CD4-positive, alpha-beta memory T cell (primary cell): Measurements from ENCODE around the gene GRID1. TPM values are rescaled to one million over a fixed set of nuclear protein-coding genes. Genes with fewer than 3 reads are reported as not detected.
"Not testable (repeated sequence)": the region's sequence is repeated elsewhere in the genome, so short reads cannot be mapped to it uniquely, and the experiment has no call there.

ENCODE experiments used
- CTCF ChIA-PET: fragments of 350-600 bp; sonication (Branson Sonifier 250); formaldehyde crosslinking; loops from one replicate; lab custom pipeline; 2021; ENCODE audit warnings: inconsistent platforms; ENCODE audit not compliant: partially characterized antibody; lab: Charles Lee
- POLR2A ChIA-PET: fragments of 350-600 bp; sonication (Branson Sonifier 250); formaldehyde crosslinking; loops from one replicate; lab custom pipeline; 2021; ENCODE audit not compliant: partially characterized antibody; lab: Charles Lee
- DNase-seq, 5 donors: peaks; one replicate each; pipeline versions ENCODE4 v3.0.0 to v3.0.0-alpha.2; 2020 to 2022; ENCODE audit warnings: mixed read lengths in 1 of 5
- H3K27ac ChIP-seq: one replicate; pipeline ENCODE4 v1.7.0; 2013; ENCODE audit warnings: low read depth, low read length
- H3K27me3 ChIP-seq: 2 replicates; pipeline ENCODE4 v1.7.0; 2013; ENCODE audit warnings: mild to moderate bottlenecking, low read length, moderate library complexity; ENCODE audit not compliant: insufficient read depth
- H3K36me3 ChIP-seq: 2 replicates; pipeline ENCODE4 v1.7.0; 2013; ENCODE audit warnings: mild to moderate bottlenecking, low read length, moderate library complexity; ENCODE audit not compliant: insufficient read depth
- H3K4me1 ChIP-seq: 2 replicates; pipeline ENCODE4 v1.7.0; 2013; ENCODE audit warnings: mild to moderate bottlenecking, low read length, moderate library complexity; ENCODE audit not compliant: insufficient read depth
- H3K4me3 ChIP-seq, 2 donors: one replicate each; pipeline ENCODE4 v1.7.0; 2013; ENCODE audit warnings: low read length in 2 of 2, mild to moderate bottlenecking in 1 of 2
- H3K9me3 ChIP-seq, 2 donors: one replicate each; pipeline ENCODE4 v1.7.0; 2013; ENCODE audit warnings: low read length in 2 of 2, control low read depth in 1 of 2; ENCODE audit not compliant: control insufficient read depth in 1 of 2
- H3K27ac Mint-ChIP-seq, 7 donors: one replicate each; pipeline ENCODE4 v1.8.0; 2020 to 2021; ENCODE audit warnings: mixed read lengths in 7 of 7, mild to moderate bottlenecking in 6 of 7, inconsistent platforms in 3 of 7, moderate library complexity in 3 of 7
- H3K27me3 Mint-ChIP-seq, 2 donors: one replicate each; pipeline ENCODE4 v1.8.0; 2020 to 2021; ENCODE audit warnings: mixed read lengths in 2 of 2
- H3K36me3 Mint-ChIP-seq, 2 donors: one replicate each; pipeline ENCODE4 v1.8.0; 2020 to 2021; ENCODE audit warnings: mixed read lengths in 2 of 2, inconsistent platforms in 1 of 2, mild to moderate bottlenecking in 1 of 2
- H3K4me1 Mint-ChIP-seq, 4 donors: one replicate each; pipeline ENCODE4 v1.8.0; 2020 to 2021; ENCODE audit warnings: mixed read lengths in 4 of 4, mild to moderate bottlenecking in 1 of 4
- H3K4me3 Mint-ChIP-seq, 8 donors: one replicate each; pipeline ENCODE4 v1.8.0; 2020 to 2021; ENCODE audit warnings: mixed read lengths in 8 of 8, mild to moderate bottlenecking in 7 of 8, moderate library complexity in 6 of 8, inconsistent platforms in 3 of 8
- H3K9me3 Mint-ChIP-seq, 8 donors: one replicate each; pipeline ENCODE4 v1.8.0; 2020 to 2021; ENCODE audit warnings: mixed read lengths in 8 of 8, mild to moderate bottlenecking in 5 of 8, inconsistent platforms in 3 of 8, moderate library complexity in 1 of 8
- intact Hi-C: fragments of 100-400 bp; cut with micrococcal nuclease; formaldehyde crosslinking; loops from one replicate; pipeline ENCODE4 v1.15.1; 2023
- polyA plus RNA-seq, 2 donors: library from polyadenylated mRNA; unstranded; fragments of 300-500 nt; fragmentation: Illumina TruSeq; gene quantifications; one replicate each; pipeline ENCODE4 v1.2.3, GENCODE V29; 2021
- total RNA-seq, 2 experiments: library from RNA; stranded (reverse); gene quantifications; one replicate each; pipeline ENCODE4 v1.2.3, GENCODE V29; 2021

The GRID1 gene
- total and polyA plus RNA-seq, 4 experiments from 2014 or later: not detected

- H3K27ac Mint-ChIP-seq, CTCF ChIA-PET, H3K27me3 Mint-ChIP-seq, H3K4me3 ChIP-seq, H3K4me3 Mint-ChIP-seq, POLR2A ChIA-PET, H3K4me1 Mint-ChIP-seq, H3K9me3 ChIP-seq, H3K27me3 ChIP-seq, H3K36me3 Mint-ChIP-seq, H3K27ac ChIP-seq, H3K36me3 ChIP-seq, H3K4me1 ChIP-seq, intact Hi-C loops, DNase-seq: not testable (repeated sequence)
- peaks cover 0 to 12% (median 3%) of the 10 kb centered on the region in 8 donors for H3K9me3 Mint-ChIP-seq
Observed at GRCh38 chr10:86238089-86238488, 128.5 kb downstream of the GRID1 start.

GRCh38 chr10:86234541-86235270 lies 131.9 kb downstream of the GRID1 start:
- Histone ChIP-seq H3K4me1 (no peaks in the 10 kb centered on the region), H3K27me3 (no peaks in the 10 kb centered on the region), H3K4me3 (no peak overlapping the region), H3K9me3 (no peaks in the 10 kb centered on the region), H3K27ac (no peak overlapping the region), H3K36me3 (no peaks in the 10 kb centered on the region)
- Mint-ChIP-seq H3K27me3 (peaks cover 4 to 7% of the 10 kb centered on the region in 2 donors), H3K36me3 (no peaks in the 10 kb centered on the region), H3K4me1 (no peaks in the 10 kb centered on the region), H3K27ac (no peak overlapping the region), H3K4me3 (no peak overlapping the region), H3K9me3 (peaks cover 0 to 12% (median 3%) of the 10 kb centered on the region in 8 donors)
- ChIA-PET POLR2A (no interaction called here), CTCF (no interaction called here)
- no peak for DNase-seq
- intact Hi-C loops: no loop called here

DNA sequence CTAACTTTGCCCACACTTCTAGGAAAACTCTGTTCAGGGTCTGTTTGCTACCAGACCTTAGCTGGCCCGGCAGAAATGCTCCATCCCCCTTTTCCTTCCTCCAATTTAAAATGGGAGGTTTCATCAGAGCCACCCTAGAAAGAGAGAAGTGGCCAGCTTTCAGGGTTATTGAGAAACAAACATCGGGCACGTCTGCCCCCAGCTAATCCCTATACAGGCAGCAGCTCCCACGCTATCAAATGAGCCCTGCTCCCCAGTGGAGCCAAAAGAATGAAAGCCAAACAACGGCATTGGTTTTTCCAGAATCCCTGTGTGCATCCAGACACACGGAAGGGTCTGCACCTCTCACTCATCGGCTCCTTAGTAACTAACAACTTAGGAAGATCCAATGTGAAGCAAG lies 132.5 kb downstream of the GRID1 start:
- no peak overlapping the region for H3K27ac ChIP-seq
- intact Hi-C loops: no loop called here
- H3K36me3 ChIP-seq: no peaks in the 10 kb centered on the region
- Mint-ChIP-seq H3K36me3 (no peaks in the 10 kb centered on the region), H3K4me3 (no peak overlapping the region), H3K27ac (no peak overlapping the region), H3K4me1 (no peaks in the 10 kb centered on the region), H3K27me3 (peaks cover 4 to 7% of the 10 kb centered on the region in 2 donors), H3K9me3 (peaks cover 0 to 12% (median 3%) of the 10 kb centered on the region in 8 donors)
- ChIA-PET POLR2A (no interaction called here), CTCF (no interaction called here)
- no peaks in the 10 kb centered on the region for H3K4me1 ChIP-seq
- no peak for DNase-seq
- H3K4me3 ChIP-seq: no peak overlapping the region
- H3K9me3 ChIP-seq: no peaks in the 10 kb centered on the region
- H3K27me3 ChIP-seq: no peaks in the 10 kb centered on the region

DNA sequence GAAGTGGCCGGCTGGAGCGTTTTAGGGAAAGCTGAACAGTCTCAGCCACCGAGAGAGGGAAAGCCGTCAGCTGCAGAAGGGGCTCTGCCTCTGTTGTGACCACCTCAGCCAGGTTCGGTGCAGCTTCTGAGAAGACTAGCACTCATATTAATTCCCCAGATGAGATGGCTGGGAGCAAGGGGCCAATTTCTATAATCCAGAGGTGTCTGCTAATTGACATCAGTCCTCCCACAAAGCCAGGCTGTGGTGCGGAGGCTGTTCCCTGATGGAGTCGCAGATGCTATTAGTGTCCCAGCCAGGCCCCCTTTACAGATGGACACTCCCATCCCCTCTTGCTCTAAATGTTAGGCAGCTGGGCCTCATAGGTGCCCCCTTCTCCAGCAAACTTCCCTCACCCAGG lies 133.5 kb downstream of the GRID1 start:
- no peaks in the 10 kb centered on the region for H3K27me3 ChIP-seq
- H3K36me3 ChIP-seq: no peaks in the 10 kb centered on the region
- Mint-ChIP-seq H3K36me3 (no peaks in the 10 kb centered on the region), H3K4me1 (no peaks in the 10 kb centered on the region), H3K27me3 (peaks cover 4 to 7% of the 10 kb centered on the region in 2 donors), H3K27ac (no peak overlapping the region), H3K4me3 (no peak overlapping the region), H3K9me3 (peaks cover 0 to 12% (median 3%) of the 10 kb centered on the region in 8 donors)
- POLR2A ChIA-PET: no interaction called here
- no peak overlapping the region for H3K4me3 ChIP-seq
- intact Hi-C loops: no loop called here
- H3K4me1 ChIP-seq: no peaks in the 10 kb centered on the region
- H3K27ac ChIP-seq: no peak overlapping the region
- no peaks in the 10 kb centered on the region for H3K9me3 ChIP-seq
- CTCF ChIA-PET: no interaction called here
- DNase-seq: no peak

DNA sequence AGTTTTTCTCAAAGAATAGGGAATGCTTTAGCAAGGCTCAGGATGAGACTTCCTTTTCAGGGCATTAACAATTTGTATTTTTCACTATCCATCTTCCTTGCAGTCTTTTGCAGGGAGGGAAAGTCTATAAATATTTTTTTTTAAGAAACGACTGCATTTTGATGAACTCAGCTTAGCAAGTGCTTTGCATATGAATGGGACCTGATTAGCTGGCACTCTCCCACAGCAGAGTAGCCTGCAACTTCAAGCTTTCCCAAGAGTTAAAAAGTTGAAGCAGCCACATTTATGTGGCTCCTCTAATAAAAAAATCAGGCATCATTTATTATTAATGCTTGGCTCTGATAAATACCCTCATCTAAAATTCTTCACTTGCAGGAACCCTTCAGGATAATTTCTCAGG lies 134.0 kb downstream of the GRID1 start:
- peaks cover 0 to 10% (median 2%) of the 10 kb centered on the region in 8 donors for H3K9me3 Mint-ChIP-seq
- no peaks in the 10 kb centered on the region for H3K4me1 ChIP-seq
- H3K27ac ChIP-seq: no peak overlapping the region
- DNase-seq: no peak
- H3K36me3 ChIP-seq: no peaks in the 10 kb centered on the region
- no peaks in the 10 kb centered on the region for H3K27me3 ChIP-seq
- H3K27me3 Mint-ChIP-seq: peaks cover 4 to 7% of the 10 kb centered on the region in 2 donors
- H3K27ac Mint-ChIP-seq: no peak overlapping the region
- no peaks in the 10 kb centered on the region for H3K9me3 ChIP-seq
- H3K36me3 Mint-ChIP-seq: no peaks in the 10 kb centered on the region
- POLR2A ChIA-PET: no interaction called here
- CTCF ChIA-PET: no interaction called here
- no peak overlapping the region for H3K4me3 Mint-ChIP-seq
- no peak overlapping the region for H3K4me3 ChIP-seq
- no peaks in the 10 kb centered on the region for H3K4me1 Mint-ChIP-seq
- intact Hi-C loops: no loop called here

- CTCF ChIA-PET: no interaction called here
- H3K4me1 Mint-ChIP-seq: no peaks in the 10 kb centered on the region
- POLR2A ChIA-PET: no interaction called here
- Histone ChIP-seq H3K27me3 (no peaks in the 10 kb centered on the region), H3K4me3 (no peak overlapping the region), H3K36me3 (no peaks in the 10 kb centered on the region), H3K9me3 (no peaks in the 10 kb centered on the region), H3K27ac (no peak overlapping the region), H3K4me1 (no peaks in the 10 kb centered on the region)
- DNase-seq: no peak
- intact Hi-C loops: no loop called here
- H3K4me3 Mint-ChIP-seq: no peak overlapping the region
- H3K9me3 Mint-ChIP-seq: peaks cover 0 to 5% (median 0%) of the 10 kb centered on the region in 8 donors
- H3K27ac Mint-ChIP-seq: no peak overlapping the region
- H3K27me3 Mint-ChIP-seq: peaks cover 4 to 9% of the 10 kb centered on the region in 2 donors
- no peaks in the 10 kb centered on the region for H3K36me3 Mint-ChIP-seq
Observed at GRCh38 chr10:86231796-86232560, 134.6 kb downstream of the GRID1 start.

DNA sequence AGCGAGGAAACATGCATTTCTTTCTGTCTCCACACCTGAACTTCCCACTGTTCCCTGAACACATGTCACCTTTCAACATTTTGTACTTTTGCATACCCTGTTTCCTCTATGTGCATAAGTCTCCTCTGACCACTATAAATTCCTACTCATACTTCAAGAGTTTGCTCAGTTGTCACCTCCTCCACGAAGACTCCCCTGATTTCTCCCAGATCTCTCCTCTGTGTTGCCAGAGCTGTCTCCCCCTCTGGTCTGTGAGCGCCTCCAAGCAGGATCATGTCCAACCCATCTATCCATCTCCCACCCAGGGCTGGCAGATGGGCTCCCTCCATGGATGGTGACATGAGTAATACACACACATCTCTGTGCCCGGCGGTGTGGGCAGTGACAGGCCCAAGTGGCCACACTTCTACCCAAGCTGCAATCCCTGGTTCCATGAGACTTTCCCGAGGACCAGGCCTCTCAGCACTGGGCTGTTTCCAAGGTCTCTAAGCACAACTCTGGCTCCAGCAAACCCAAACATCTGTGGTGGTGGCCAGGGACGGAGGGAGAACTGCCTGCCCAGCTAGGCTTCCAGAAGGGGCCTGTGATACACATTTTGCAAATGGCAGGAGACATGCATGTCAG lies 135.9 kb downstream of the GRID1 start:
- H3K36me3 ChIP-seq: no peaks in the 10 kb centered on the region
- intact Hi-C loops: no loop called here
- Mint-ChIP-seq H3K4me1 (no peaks in the 10 kb centered on the region), H3K36me3 (no peaks in the 10 kb centered on the region), H3K27ac (peak overlapping the region in 1 of 7 donors; percentile 31), H3K9me3 (no peaks in the 10 kb centered on the region), H3K27me3 (peaks cover 4 to 11% of the 10 kb centered on the region in 2 donors), H3K4me3 (no peak overlapping the region)
- CTCF ChIA-PET: no interaction called here
- no peaks in the 10 kb centered on the region for H3K9me3 ChIP-seq
- DNase-seq: no peak
- no peak overlapping the region for H3K4me3 ChIP-seq
- POLR2A ChIA-PET: no interaction called here
- no peaks in the 10 kb centered on the region for H3K4me1 ChIP-seq
- no peak overlapping the region for H3K27ac ChIP-seq
- no peaks in the 10 kb centered on the region for H3K27me3 ChIP-seq
